ENCODE data around the gene OR10A6.

DNA sequence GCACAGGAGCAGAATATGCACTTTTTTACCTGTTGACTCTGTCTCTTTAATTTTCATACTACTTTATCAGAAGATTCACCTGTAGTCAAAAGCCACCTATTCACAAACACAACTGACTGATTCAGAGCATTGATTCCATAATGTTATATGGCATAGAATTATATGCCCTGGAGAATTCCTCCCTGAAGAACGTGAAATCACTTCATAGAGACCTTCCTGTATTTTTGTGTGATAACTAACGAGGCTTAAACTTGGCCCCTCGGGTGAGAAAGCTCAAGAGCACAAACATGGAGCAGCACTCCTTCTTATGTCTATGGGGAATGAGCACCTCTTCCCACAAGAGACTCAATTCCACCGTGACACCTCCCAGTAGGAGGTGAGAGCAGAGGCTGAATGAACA is at the start of gene OR10A6:
- TF ChIP-seq, protein P1, sequence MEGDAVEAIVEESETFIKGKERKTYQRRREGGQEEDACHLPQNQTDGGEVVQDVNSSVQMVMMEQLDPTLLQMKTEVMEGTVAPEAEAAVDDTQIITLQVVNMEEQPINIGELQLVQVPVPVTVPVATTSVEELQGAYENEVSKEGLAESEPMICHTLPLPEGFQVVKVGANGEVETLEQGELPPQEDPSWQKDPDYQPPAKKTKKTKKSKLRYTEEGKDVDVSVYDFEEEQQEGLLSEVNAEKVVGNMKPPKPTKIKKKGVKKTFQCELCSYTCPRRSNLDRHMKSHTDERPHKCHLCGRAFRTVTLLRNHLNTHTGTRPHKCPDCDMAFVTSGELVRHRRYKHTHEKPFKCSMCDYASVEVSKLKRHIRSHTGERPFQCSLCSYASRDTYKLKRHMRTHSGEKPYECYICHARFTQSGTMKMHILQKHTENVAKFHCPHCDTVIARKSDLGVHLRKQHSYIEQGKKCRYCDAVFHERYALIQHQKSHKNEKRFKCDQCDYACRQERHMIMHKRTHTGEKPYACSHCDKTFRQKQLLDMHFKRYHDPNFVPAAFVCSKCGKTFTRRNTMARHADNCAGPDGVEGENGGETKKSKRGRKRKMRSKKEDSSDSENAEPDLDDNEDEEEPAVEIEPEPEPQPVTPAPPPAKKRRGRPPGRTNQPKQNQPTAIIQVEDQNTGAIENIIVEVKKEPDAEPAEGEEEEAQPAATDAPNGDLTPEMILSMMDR (IDR thresholded peaks at IDR 0.05): no peak
- TF ChIP-seq POLR2A (IDR thresholded peaks at IDR 0.05): no peak

Data from testis (tissue), 2 donors.